HG02973 (cell line): Measurements from ENCODE around the gene VSIG10.
"Not testable (repeated sequence)": the region's sequence is repeated elsewhere in the genome, so short reads cannot be mapped to it uniquely, and the experiment has no call there.

Experiments used
- ATAC-seq: cut with Tn5 transposase; IDR thresholded peaks from one replicate; pipeline ENCODE4 v1.9.1; 2021; ENCODE audit warnings: moderate library complexity; ENCODE audit not compliant: unreplicated experiment

VSIG10 gene

DNA sequence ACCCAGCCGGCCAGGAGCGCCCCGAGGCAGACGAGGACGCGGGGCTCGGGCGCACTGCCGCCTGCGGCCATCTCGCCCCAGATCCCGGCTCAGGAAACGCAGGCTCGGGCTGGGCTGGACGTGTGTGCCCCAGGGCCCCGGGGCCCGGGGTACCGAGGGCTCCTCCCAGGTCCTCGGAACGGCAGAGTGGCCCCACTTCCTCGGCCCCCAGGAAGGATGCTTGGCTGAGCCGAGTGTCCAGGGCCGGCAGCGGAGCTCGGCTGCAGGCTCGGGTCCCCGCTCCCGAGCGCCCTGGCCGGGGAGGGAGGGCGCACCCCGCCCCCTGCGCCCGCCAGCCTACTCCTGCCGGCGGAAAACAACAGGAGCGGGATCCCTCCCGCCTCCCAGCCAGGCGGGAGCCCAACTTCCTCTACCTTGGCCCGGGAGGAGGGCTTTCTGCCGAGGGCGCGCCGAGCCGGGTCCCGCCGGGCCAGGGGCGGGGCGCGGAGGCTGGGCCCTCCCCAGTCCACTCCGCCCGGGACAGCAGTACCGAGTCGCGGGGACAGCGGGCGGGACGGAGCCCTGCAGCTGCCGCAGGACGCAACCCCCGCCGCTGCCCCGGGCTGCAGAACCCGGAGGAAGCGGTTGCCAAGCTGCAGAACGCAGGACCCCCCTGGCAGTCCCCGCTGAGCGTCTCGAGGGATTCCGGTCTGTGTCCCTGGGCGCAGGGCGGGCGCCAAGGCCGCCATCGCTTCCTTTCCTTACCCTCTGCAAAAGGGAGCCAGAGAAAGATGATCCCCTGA lies at the start of gene VSIG10:
VSIG10 (minus strand) TSS at position 411 of the 782 bp plus-strand sequence; CDS start at position 71, 340 bp downstream.
- peak; percentile 45 for ATAC-seq

GRCh38 chr12:118151755-118152154 lies 47.9 kb upstream of the VSIG10 start:
- ATAC-seq, result no peak

DNA sequence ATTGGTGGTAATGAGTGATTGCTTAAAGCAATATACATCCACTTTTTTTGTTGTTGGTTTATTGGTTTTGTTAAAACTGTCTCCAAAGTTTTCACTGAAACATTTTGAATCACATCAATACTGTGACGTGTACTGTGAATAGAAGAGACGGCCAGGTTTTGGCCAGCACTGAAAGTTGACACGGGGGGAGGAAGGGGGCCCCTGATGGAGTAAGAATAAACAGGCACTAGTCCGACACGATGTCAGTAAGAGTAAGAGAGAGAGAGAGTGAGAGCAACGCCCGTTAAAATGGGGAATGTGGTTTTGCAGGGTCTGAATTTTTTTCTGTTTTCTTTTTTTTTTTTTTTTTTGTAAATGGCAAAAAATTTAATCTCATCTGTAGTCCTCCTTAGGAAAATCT lies 46.8 kb upstream of the VSIG10 start:
- ATAC-seq, result no peak

- ATAC-seq, result no peak
These were observed 44.5 kb upstream of the VSIG10 start for GRCh38 chr12:118148287-118148686.

DNA sequence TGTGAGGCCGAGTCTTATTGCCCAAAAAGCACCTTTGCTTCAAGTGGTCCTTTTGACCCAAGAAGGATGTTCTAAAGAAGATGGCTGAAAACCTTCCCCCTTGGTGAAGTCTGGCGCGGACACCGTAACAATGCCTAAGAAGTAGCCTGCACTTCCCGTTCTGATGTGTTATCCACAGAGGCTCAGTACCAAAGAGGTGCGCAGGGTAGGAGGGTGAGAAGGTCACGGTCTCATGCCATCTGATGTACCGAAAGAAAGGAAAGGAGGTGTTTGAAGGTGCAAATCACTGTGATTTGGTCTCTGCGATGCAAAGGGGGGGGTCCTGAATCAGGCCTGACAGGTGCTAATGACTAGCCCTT lies 42.0 kb upstream of the VSIG10 start:
- ATAC-seq, result no peak

DNA sequence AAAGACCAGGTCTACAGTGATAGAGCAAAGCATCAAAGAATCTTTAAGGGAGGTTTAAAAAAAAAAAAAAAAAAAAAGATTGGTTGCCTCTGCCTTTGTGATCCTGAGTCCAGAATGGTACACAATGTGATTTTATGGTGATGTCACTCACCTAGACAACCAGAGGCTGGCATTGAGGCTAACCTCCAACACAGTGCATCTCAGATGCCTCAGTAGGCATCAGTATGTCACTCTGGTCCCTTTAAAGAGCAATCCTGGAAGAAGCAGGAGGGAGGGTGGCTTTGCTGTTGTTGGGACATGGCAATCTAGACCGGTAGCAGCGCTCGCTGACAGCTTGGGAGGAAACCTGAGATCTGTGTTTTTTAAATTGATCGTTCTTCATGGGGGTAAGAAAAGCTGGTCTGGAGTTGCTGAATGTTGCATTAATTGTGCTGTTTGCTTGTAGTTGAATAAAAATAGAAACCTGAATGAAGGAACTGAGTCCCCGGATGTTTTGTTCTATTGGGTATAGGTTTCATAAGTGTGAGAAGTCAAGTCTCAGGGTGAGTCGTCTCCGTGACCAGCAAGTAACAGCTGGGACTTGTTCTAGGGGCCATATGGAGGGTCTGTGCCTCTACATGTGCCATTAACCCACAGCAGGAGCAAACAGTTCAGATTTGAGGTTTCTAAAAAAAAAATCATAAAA lies 41.4 kb upstream of the VSIG10 start:
- ATAC-seq, result no peak

GRCh38 chr12:118144499-118144898 lies 40.7 kb upstream of the VSIG10 start:
- no peak for ATAC-seq

GRCh38 chr12:118140825-118141224 lies 37.0 kb upstream of the VSIG10 start:
- no peak for ATAC-seq

- no peak for ATAC-seq
These were observed 33.4 kb upstream of the VSIG10 start for GRCh38 chr12:118137148-118137678.

- peak; percentile 31 for ATAC-seq
These were observed 32.8 kb upstream of the VSIG10 start for GRCh38 chr12:118136559-118137003.

GRCh38 chr12:118135788-118136558 lies 32.2 kb upstream of the VSIG10 start, which contains the start of gene PEBP1:
PEBP1 (plus strand) TSS chr12:118136124; CDS start chr12:118136210, 86 bp downstream.
- peak; percentile 96 for ATAC-seq

DNA sequence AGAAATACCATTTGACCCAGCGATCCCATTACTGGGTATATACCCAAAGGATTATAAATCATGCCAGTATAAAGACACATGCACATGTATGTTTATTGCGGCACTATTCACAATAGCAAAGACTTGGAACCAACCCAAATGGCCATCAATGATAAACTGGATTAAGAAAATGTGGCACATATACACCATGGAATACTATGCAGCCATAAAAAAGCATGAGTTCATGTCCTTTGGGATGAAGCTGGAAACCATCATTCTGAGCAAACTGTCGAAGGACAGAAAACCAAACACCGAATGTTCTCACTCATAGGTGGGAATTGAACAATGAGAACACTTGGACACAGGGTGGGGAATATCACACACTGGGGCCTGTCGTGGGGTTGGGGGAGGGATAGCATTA lies 25.6 kb upstream of the VSIG10 start:
- ATAC-seq, result not testable (repeated sequence)

- no peak for ATAC-seq
These were observed 24.1 kb upstream of the VSIG10 start for GRCh38 chr12:118127867-118128266.

GRCh38 chr12:118126119-118126757 lies 22.4 kb upstream of the VSIG10 start:
- ATAC-seq, result no peak

DNA sequence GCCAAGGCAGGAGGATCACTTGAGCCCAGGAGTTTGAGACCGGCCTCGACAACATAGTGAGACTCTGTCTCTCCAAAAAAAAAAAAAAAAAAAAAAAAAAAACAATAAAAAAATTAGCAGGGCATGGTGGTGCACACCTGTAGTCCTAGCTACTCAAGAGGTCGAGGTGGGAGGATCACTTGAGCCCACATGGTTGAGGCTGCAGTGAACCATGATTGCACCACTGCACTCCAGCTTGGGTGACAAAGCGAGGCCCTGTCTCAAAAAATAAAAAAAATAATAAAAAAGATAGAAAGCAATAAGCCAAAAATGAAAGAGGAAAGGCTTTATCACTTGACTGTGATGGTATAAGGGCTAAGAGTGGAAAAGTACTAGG lies 21.9 kb upstream of the VSIG10 start:
- ATAC-seq, result no peak

- ATAC-seq, result no peak
These were observed 20.6 kb upstream of the VSIG10 start for GRCh38 chr12:118124333-118124874.

DNA sequence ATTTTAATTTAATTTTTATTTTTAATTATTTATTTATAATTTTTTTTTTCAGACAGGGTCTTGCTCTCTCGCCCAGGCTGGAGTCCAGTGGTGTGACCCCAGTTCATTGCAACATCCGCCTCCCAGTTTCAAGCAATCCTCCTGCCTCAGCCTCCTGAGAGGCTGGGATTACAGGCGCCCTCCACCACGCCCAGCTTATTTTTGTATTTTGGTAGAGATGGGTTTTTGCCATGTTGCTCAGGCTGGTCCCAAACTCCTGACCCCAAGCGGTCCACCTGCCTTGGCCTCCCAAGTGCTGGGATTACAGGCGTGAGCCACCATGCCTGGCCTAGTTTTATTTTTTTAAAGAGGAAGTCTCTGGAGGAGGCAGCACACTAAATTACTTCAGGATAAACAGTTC lies 18.5 kb upstream of the VSIG10 start:
- no peak for ATAC-seq

DNA sequence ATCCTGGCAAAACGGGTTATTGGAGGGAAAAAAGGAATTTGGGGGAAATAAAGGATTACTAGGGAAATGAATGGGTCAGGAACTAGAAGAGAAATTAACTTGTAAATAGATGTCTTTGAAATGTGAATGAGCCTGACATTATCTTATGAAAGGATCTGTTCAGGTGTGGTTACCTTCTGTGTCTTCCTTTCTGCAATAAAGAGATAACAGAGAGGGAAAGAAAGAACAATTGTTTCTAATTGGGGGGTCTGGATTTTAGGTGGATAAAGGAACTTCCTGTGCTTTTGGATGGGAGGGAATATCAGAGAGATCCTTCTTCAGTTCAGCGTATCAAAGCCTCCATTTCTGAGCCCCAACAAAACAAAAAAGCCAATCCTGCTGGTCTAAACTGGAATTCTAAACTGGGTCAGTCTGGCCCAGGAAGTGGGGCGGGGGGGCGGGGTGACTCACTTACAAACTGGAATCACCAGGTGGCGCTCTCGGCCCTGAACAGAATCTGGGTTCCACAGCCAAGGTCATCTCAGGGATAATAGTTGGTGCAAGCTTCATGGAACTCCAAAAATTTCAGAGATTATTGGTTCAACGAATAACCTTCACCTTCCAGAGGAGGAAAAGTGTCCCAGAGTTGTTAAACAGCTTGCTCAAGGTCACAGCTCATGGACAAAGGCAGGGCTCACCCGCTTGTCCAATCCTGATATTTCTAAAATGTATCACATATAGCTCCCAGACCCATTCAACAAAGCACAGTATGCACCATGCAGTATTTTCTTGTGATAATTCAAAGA lies 17.0 kb upstream of the VSIG10 start:
- peak; percentile 85 for ATAC-seq

GRCh38 chr12:118119449-118119879 lies 15.7 kb upstream of the VSIG10 start:
- ATAC-seq, result no peak

- ATAC-seq, result no peak
These were observed 5.3 kb upstream of the VSIG10 start for GRCh38 chr12:118109088-118109487.
